Lung microvascular endothelial cell (primary cell): ENCODE measurements around the gene COLEC12. TPM values are rescaled to one million over a fixed set of nuclear protein-coding genes. Genes with fewer than 3 reads are reported as not detected.

ENCODE experiments used
- DNase-seq, 2 donors: peaks; one replicate each; pipeline versions ENCODE4 v3.0.0 to v3.0.0-alpha.2; 2010; ENCODE audit warnings: low read depth in 2 of 2
- total RNA-seq: library from RNA; depleted of rRNA; stranded (reverse); fragments of >200 nt; gene quantifications from 2 replicates; pipeline ENCODE4 v1.2.1, GENCODE V29; 2014

Gene COLEC12
- total RNA-seq, 1 donor from 2014 or later, result 104 TPM

DNA sequence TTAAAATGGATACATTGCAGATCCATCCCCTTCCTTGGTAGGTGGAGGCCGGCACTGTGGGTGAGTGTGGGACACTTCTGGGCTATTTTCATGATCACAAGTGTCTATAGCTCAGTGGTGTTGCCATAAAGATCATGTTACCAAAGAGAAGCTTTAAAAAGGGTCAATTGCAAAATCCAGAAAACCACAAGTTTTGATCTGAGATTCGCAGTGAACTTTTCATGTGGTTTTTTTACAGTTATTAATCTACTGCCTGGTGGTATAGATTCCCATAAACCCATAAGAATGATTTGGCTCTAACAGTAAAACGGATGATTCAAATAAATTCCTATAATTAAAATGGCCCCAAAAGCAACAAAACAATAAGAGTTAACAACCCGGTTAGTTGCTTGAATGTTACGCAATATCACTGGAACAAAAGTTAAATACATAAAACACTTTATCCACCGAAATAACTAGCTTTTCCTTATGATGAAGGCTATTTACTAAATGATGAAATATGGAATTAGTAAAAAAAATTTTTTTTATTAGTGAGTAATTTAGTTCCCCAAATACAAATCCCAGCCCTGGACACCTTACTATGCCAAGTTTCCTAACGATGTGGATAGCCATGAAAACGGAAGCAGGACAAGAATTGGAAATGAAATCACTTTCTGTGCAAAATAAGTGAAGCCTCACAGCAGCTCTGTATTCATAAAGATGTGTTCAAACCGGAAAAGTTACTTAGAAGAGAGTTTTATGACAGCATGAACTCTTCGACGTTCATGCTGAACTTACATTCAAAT is 137.0 kb downstream of the COLEC12 start:
- peak in 1 of 2 donors; percentile 67 for DNase-seq

DNA sequence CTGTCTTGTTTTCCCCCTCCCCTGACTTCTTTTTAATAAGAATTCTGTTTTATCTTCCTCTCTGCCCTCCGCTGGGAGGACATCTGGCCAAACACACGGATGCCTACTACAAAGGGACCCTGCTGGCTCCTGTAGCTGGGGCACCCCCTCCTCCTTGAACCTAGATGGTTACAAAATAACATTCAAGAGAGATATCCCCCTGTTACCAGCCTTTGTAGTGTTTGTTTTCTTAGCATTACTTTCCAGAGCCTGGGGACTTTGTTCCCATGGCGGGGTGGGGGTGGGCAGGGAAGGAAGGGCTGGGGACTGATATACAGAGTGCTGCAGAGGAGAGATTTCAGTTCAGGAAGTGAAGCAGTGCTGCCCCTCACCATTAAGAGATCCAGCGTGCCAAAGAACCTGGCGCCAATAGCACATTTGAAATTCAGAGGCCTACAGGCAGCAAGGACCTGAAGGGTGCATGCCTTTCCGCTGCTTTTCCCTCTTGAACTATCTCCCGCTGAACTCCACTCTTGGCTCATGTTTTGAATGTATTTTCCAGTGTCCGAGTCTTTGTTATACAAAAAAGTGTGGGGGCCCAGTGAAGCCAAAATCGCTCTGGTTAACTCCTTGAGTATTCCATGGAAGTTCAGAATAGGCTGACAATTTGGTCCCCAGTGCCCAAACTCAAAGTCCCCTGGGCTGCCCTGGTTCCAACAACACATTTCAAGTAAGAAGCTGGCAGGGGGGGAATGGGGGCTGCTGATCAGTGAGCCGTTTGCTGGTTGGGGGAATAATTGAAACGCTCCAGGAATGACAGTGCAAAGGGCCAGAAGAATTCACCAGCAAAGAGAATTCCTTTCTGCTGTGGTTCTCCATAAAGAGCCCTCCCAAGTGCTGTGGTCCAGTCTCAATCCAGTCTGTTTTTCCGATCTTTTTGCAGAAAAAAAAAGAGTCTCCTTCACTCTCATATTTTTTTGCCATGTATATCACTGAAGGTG is 137.9 kb downstream of the COLEC12 start:
- peak in 1 of 2 donors; percentile 72 for DNase-seq

DNA sequence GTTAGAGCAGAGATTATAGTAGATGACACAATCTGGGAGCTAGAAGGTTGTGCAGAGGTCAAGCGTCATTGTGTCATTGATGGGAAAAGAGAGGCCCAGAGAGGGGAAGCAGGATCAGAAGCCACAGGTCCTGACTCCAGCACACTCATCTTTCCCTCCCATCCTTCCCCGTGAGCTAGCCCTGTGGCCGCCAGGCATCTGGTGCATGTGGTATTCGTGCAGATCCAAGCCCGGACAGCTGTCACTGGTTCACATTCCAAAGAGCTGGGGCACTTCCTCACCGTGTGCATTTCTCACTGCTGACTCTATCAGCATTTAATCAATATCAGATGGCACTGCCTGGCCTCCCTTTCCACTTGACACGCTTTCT is 138.6 kb downstream of the COLEC12 start:
- DNase-seq, result peak; percentile 89 to 90

DNA sequence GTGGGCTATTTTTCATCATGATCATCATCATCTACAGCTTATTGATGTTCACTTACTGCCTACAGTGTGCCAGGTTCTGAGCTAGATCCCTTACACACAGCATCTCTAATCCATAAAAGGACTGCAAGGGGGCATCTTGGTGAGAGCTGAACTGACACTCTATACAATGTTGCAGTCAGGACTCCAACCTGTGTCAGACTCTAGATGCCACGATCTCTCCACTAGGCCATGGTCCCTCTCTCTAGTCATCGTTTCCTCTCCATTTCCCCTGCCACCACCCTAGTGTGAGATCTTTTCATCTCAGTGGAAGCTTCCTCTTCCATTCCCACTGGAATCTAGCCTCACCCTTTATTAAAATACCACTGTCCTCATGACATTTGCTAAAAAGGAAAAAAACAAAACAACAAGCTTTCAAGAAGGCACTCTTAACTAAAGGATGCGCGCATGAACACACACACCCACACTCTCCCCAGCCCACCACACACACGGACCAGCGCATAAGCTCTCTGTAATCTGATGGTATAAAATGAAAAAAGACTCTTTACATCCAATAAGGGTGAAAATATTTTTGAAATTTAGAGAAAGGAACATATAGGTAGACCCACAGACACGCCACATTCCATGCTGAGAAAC is 139.3 kb downstream of the COLEC12 start:
- no peak for DNase-seq

DNA sequence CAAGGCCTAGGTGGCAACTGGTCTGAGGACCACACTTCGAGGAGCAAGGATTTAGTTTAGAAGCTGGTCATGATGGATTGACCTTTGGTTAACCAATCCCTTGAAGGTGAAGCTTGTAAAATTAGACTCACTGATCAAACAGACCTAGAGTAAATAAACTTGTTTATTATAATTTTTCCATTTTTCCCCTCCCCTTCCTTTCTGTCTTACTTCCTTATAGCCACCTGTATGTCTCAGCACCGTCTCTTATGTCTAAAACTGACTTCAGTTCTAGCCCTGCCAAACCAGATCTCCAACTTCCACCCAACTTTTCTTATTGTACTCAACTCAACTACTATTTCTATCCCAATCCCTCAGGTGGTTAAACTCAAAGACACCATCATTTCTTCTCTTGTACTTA is 139.8 kb downstream of the COLEC12 start:
- no peak for DNase-seq

DNA sequence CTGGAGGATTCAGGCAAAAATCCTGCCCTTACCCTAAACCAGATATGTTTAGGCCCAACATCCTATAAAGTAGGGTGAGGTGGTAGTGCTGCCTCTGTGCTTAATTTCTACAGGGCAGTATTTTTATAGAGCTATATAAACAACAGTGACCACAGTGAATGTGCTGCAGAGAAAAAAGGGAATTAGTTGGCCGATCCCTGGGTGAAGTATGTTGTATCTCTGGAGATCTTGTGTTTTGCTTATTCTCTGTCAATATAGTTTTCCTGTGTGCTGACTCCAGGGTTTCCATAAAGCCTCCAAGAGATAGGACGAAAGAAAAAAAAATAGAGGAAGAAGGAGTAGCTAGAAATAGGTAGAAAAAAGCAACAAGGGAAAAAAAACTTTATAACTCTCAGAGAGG is 143.7 kb downstream of the COLEC12 start:
- DNase-seq, result no peak

DNA sequence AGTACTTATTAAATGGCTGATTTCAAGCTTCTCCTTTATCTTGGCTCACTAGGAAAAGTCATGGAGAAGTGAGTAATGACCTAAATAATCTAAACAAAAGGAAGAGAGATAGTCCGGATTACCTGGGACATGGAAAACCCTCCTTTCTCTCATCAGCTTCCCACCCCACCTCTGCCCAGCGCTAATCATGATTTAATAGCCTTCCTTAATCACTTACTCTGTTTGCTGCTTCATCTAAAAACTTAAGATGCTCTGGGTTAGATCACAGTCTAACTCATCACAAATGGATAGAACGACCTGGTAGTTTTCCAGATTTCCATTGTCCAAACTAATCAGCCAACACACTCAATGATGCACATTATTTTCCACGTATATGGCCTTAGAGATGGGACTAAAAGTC is 144.8 kb downstream of the COLEC12 start:
- DNase-seq, result no peak

DNA sequence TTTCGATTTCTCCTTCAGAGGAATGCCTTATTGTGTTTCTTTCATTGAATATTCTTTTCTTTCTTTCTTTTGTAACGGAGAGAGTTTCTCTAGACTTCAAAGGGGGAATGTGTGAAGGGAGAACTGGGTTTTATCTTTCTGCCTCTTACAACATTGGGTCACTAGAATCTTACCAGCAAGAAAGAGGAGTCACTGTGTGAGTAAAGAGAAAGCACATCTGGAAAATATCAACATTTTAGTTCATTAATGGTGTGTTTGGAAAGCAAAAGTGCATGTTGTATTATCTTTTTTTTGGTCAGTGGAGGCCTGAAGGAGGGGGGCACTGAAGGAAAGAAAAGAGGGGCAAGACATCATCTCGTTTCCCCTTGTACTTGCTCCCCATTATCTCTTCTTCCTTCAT is 146.0 kb downstream of the COLEC12 start:
- no peak for DNase-seq

DNA sequence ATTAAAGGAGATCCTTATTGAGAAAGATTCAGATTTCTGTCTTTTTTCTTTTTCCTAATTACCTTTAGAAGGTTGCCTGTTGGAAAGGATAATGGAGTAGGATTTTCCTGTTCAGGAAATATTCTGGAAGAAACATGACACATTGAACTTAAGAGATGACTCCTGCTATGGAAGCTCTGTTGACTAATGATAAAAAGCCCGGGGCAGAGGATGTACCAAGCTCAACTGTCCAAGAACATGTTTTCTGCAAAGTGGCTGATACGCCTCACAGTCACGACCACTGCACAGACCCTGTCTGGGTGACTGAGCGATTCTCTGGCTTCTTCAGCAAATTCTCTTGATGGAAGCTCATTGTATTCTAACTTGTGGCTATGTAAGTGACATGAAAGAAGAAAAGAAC is 146.5 kb downstream of the COLEC12 start:
- no peak for DNase-seq

DNA sequence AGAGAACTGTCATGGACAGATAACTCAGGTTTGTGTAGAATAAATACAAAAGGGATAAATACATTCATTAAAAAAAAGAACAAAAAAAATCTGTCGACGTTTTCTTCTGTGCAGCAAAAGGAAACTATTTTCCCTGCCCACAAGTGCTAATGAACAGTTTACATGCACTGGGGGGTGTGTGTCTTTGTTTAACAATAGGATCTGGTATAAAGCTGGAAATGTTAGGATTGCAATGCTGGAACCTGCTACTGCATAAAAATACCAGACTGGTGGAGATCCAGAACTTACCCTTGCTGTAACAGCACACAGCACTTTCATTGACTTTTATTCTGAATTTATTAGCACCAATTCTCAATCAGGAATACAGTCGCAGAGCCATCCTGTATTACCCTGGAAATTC is 148.1 kb downstream of the COLEC12 start:
- DNase-seq, result peak in 1 of 2 donors; percentile 35

DNA sequence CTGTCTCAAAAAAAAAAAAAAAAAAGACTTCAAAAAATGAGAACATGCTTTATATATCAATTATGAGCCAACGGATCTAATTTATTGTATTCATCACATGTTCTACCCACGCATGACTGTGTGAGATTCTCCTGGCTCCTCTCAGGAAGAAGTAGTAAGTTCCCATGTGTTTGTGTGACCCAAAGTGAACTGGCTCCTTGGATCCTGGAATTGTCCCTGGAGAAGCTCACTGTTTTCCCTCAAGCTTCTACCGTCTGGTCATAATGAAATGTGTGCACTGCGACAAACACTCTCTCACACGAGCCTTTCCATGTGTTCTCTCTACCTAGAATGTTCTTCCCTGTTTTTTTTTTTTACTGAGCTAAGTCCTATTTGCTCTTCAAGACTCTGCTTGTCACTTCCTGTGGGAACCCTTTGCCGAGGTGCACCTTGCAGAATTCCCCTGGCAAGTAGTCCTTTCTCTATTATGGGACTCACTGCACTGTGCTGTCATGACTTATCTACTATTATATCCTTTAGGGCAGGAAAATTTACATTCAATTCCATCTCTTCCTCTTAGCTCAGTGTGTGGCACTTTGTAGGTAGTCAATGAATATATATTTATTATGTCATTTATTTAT is 149.4 kb downstream of the COLEC12 start:
- no peak for DNase-seq

DNA sequence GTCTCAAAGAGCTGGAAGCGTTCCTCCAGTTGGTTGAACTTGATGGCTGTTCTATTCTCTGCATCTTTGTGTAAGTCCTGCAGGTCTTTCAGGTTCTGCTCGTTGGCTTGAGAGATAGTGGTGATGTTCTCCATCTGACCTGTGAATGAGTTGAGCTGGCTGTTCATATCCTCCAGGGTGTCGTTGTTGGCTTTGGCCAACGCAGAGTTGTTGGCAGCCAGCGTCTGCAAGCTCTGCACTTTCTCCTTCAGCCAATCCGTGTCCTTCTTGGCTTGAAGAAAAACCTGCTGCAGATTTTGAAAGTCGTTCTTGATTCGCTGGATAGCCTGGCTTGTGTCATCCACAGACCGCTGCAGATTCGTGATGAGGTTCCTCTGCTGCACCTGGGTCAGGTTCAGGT is 153.9 kb downstream of the COLEC12 start:
- DNase-seq, result no peak

DNA sequence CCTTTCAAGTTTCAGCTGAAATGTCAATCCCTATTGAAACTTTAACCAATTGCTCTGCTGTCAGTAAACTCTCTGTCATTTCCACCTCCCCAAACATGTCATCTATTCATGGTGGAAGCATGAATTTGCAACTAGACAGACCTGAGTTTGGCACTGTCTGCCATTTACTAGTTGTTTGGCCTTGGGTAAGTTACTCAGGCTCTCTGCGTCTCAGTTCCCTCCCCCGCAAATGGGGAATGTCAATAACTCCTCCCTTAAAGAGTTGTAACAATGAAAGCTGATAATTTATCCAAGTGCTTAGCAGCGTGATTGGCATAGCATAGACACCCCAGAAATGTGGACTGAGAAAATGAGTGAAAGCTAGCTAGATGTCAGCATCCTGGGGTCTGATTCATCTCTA is 159.4 kb downstream of the COLEC12 start:
- no peak for DNase-seq

DNA sequence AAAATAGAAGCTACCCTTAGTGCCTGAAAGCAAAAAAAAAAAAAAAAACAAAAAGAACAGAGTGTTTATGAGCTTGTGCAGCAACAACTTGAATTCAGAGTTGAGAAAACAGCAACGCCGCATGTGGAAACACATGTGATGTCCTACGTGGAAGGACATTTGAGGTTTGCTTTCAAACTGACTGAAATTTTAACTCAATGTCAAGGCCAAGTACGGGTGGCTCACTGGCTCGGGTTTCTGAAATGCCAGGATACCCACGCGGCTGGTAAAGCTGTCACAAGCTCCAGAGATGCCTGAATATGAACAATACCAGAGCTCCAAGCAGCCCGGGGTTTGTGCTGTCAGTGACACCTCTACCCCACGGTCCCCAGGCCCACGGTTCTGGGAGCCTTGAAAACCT is 160.5 kb downstream of the COLEC12 start:
- no peak for DNase-seq

DNA sequence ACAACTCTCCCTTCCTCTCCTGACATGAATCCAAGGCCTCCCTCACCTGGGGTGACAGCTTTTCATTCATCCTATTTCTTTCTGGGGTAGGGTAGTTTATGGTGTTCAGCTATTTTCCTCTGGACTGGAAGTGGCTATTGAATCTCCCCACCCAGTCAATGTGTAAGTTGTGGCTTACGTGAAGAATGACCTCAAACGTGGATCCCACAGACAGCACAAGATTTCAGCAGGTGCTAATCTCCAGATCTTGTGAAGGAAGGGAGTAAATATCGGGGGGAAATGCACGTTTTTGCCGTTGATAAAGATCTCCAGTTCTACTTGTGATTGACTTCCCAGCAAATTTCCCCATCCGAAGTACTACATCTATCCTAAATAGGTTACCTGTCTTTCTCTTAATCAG is 161.3 kb downstream of the COLEC12 start:
- DNase-seq, result no peak

DNA sequence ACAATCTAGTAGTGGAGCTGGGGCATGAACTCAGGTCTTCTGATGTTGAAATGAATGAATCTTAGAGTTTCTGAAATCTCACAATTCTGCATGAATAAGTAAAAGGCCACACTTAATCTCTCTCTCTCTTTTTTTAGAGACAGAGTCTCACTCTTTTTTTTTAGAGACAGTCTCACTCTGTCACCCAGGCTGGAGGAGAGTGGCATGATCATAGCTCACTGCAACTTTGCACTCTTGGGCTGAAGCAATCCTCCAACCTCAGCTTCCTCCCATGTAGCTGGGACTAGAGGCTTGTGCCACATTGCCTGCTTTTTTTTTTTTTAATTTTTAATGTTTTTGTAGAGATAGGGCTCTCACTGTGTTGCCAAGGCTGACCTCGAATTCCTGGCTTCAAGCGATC is 163.8 kb downstream of the COLEC12 start:
- no peak for DNase-seq

DNA sequence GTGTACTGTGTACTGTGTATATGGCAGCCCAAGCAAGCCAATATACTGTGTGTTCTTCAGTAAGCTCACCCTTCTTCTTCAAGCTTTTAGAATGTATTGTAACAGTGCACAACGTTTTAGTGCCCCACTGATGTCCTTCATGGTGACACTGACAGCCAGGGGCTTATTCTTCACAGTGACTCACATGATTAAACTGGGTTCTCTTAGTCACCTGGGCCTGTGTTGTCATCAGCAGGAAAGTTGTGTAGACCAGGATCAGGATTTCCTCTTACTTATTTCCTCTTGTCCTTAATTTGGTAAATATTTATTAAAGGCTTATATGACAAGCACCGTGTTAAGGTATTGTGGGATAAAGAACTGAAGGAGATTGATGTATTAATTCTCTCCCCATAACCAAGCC is 164.8 kb downstream of the COLEC12 start:
- peak; percentile 79 to 82 for DNase-seq

DNA sequence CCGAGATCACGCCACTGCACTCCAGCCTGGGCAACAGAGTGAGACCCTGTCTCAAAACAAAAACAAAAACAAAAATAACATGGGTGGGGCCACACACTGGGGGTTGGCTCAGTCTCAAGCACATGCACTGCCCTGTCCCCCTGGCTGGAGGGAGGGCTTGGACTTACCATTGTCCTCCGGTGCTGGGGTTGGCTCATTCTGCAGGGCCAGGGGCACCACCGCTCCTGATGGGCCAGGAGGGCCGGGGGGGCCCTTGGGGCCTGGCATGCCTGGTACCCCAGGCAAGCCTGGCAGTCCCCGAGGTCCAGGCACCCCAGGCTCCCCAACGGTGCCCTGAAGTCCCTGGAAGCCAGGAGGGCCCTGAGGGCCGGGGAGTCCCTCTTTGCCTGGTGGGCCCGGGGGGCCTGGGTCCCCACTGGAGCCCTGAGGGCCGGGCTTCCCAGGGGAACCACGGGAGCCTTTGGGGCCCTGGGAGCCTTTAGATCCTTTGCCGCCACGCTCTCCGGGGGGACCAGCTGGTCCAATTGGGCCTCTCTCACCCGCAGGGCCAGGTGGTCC is 165.8 kb downstream of the COLEC12 start:
- DNase-seq, result no peak

DNA sequence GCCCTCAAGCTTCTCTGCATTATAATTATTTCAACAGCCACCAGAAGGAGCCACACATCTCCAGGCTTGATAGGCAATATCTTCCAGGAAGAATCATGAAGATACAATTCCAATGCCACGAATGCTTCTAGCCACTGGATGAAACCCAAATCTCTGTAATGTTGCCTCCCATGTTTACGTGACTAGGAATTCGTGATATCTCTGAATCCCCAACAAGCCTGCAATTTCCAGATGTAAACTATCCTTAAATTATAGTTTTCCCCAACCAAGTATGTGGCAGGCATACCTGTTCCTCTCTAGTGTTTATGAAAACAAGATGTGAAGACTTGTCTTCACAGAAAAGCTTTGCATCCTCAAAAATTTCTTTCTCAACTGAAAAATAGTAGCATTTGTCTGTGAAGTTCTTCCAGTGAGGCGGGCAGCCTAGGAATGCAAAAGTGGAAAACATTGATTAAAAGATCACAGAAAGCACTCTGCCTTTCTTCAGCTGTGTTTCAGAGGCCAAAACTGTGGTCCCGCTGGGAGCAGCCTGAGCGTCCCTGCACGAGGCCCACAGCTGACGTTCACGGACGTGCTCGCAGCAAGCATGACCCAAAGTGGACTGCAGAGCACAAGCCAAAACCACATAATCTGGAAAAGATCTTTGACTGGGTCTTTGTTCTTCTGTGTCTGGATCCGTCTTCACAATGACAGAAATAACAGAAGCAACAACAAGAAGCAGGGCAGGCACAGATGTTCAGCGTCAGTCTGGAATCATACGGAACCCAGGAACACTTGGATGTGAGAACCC is 167.6 kb downstream of the COLEC12 start:
- no peak for DNase-seq

DNA sequence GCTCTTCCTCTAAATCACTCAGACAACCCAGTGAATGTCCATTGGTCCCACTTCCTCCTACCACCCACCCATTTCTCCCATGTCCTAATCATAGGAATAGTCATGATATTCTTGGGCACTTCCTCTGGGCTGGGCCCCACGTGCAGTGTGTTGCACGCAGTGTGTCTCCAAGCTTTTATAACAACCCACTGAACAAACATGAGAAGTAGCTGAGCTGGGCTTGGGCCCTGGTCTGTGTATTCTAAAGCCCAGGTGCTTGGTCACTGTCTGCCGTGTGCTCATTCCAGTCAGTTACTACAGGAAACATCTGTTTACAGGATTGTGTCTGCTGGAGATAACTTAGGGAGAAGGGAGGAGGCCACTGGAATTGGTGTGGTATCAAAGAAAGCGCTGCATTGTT is 168.5 kb downstream of the COLEC12 start:
- DNase-seq, result peak; percentile 84 to 88
